GM10266 (cell line): ENCODE measurements around the gene RNF207.

Experiments
- DNase-seq: peaks from one replicate; pipeline ENCODE4 v3.0.0; 2012; ENCODE audit errors: extremely low spot score
- CTCF ChIP-seq: IDR thresholded peaks from 2 replicates; pipeline ENCODE4 v1.5.1; 2012; ENCODE audit warnings: mild to moderate bottlenecking, low read depth; ENCODE audit not compliant: control insufficient read depth, insufficient read depth; ENCODE audit errors: missing control alignments

Gene RNF207

GRCh38 chr1:6163191-6163972 lies 42.5 kb upstream of the RNF207 start:
- TF ChIP-seq CTCF: no peak
- no peak for DNase-seq

GRCh38 chr1:6163973-6164617 lies 41.8 kb upstream of the RNF207 start:
- DNase-seq: no peak
- TF ChIP-seq CTCF: no peak

- DNase-seq: no peak
- no peak for TF ChIP-seq CTCF
Observed at GRCh38 chr1:6165027-6165426, 40.9 kb upstream of the RNF207 start.

- no peak for TF ChIP-seq CTCF
- no peak for DNase-seq
Observed at GRCh38 chr1:6165441-6165985, 40.4 kb upstream of the RNF207 start.

GRCh38 chr1:6166221-6166620 lies 39.7 kb upstream of the RNF207 start:
- no peak for TF ChIP-seq CTCF
- no peak for DNase-seq

GRCh38 chr1:6166655-6167390 lies 39.1 kb upstream of the RNF207 start:
- no peak for DNase-seq
- no peak for TF ChIP-seq CTCF
